Measurements from ENCODE around the gene LRRC23. TPM values are rescaled to one million over a fixed set of nuclear protein-coding genes. Genes with fewer than 3 reads are reported as not detected.

LRRC23 gene
- total RNA-seq, 1 donor from 2014 or later: 12.5 TPM

- H3K4me3 ChIP-seq (ENCODE audit: low read length in 3 of 3): no peak overlapping the region
- H3K27me3 ChIP-seq (ENCODE audit: control insufficient read depth in 3 of 3, insufficient read depth in 3 of 3, low read length in 3 of 3): no peaks in the 10 kb centered on the region
- H3K9me3 ChIP-seq (ENCODE audit: control insufficient read depth in 3 of 3, low read length in 3 of 3): no peaks in the 10 kb centered on the region
- H3K9ac ChIP-seq (ENCODE audit: low read depth in 1 of 3, low read length in 3 of 3): no peak overlapping the region
- peaks cover 41 to 68% (median 42%) of the 10 kb centered on the region in 3 donors for H3K4me1 ChIP-seq (ENCODE audit: control insufficient read depth in 3 of 3, insufficient read depth in 3 of 3, low read length in 3 of 3)
- no peak overlapping the region for H3K27ac ChIP-seq (ENCODE audit: low read depth, low read length)
- peaks cover 11 to 27% (median 21%) of the 10 kb centered on the region in 3 donors for H3K36me3 ChIP-seq (ENCODE audit: control insufficient read depth in 3 of 3, insufficient read depth in 3 of 3, low read length in 3 of 3)
Measured at GRCh38 chr12:6941782-6942181, 37.2 kb downstream of the LRRC23 start.

GRCh38 chr12:6942331-6942665 is 37.7 kb downstream of the LRRC23 start:
- Histone ChIP-seq H3K9ac (ENCODE audit: low read depth in 1 of 3, low read length in 3 of 3) (peak overlapping the region in 1 of 3 donors; percentile 30), H3K9me3 (ENCODE audit: control insufficient read depth in 3 of 3, low read length in 3 of 3) (no peaks in the 10 kb centered on the region), H3K4me3 (ENCODE audit: low read length in 3 of 3) (no peak overlapping the region), H3K36me3 (ENCODE audit: control insufficient read depth in 3 of 3, insufficient read depth in 3 of 3, low read length in 3 of 3) (peaks cover 14 to 31% (median 24%) of the 10 kb centered on the region in 3 donors), H3K4me1 (ENCODE audit: control insufficient read depth in 3 of 3, insufficient read depth in 3 of 3, low read length in 3 of 3) (peaks cover 38 to 66% (median 42%) of the 10 kb centered on the region in 3 donors), H3K27ac (ENCODE audit: low read depth, low read length) (peak overlapping the region; percentile 98), H3K27me3 (ENCODE audit: control insufficient read depth in 3 of 3, insufficient read depth in 3 of 3, low read length in 3 of 3) (no peaks in the 10 kb centered on the region)

- peak overlapping the region; percentile 98 to 100 (median 99) for H3K9ac ChIP-seq (ENCODE audit: low read depth in 1 of 3, low read length in 3 of 3)
- H3K4me1 ChIP-seq (ENCODE audit: control insufficient read depth in 3 of 3, insufficient read depth in 3 of 3, low read length in 3 of 3): peaks cover 35 to 59% (median 39%) of the 10 kb centered on the region in 3 donors
- peak overlapping the region; percentile 98 for H3K27ac ChIP-seq (ENCODE audit: low read depth, low read length)
- H3K36me3 ChIP-seq (ENCODE audit: control insufficient read depth in 3 of 3, insufficient read depth in 3 of 3, low read length in 3 of 3): peaks cover 14 to 35% (median 25%) of the 10 kb centered on the region in 3 donors
- peak overlapping the region; percentile 92 to 100 (median 96) for H3K4me3 ChIP-seq (ENCODE audit: low read length in 3 of 3)
- H3K27me3 ChIP-seq (ENCODE audit: control insufficient read depth in 3 of 3, insufficient read depth in 3 of 3, low read length in 3 of 3): no peaks in the 10 kb centered on the region
- H3K9me3 ChIP-seq (ENCODE audit: control insufficient read depth in 3 of 3, low read length in 3 of 3): no peaks in the 10 kb centered on the region
Measured at GRCh38 chr12:6943389-6943721, 38.7 kb downstream of the LRRC23 start.

GRCh38 chr12:6943722-6944380 is 39.2 kb downstream of the LRRC23 start, which contains the start of the genes C12orf57 and RNU7-1:
TSS of gene C12orf57 (plus strand) at chr12:6944022. CDS start at chr12:6944122, 100 bp downstream.
TSS of gene RNU7-1 (plus strand) at chr12:6943816.
- peaks cover 30 to 54% (median 34%) of the 10 kb centered on the region in 3 donors for H3K4me1 ChIP-seq (ENCODE audit: control insufficient read depth in 3 of 3, insufficient read depth in 3 of 3, low read length in 3 of 3)
- H3K36me3 ChIP-seq (ENCODE audit: control insufficient read depth in 3 of 3, insufficient read depth in 3 of 3, low read length in 3 of 3): peaks cover 14 to 34% (median 25%) of the 10 kb centered on the region in 3 donors
- no peaks in the 10 kb centered on the region for H3K9me3 ChIP-seq (ENCODE audit: control insufficient read depth in 3 of 3, low read length in 3 of 3)
- H3K4me3 ChIP-seq (ENCODE audit: low read length in 3 of 3): peak within 1 kb of the TSS; percentile 92 to 100 (median 96)
- peak within 1 kb of the TSS; percentile 98 to 100 (median 99) for H3K9ac ChIP-seq (ENCODE audit: low read depth in 1 of 3, low read length in 3 of 3)
- no peaks in the 10 kb centered on the region for H3K27me3 ChIP-seq (ENCODE audit: control insufficient read depth in 3 of 3, insufficient read depth in 3 of 3, low read length in 3 of 3)
- H3K27ac ChIP-seq (ENCODE audit: low read depth, low read length): peak within 1 kb of the TSS; percentile 98

GRCh38 chr12:6944381-6945186 is 40.0 kb downstream of the LRRC23 start:
- peak overlapping the region; percentile 98 for H3K27ac ChIP-seq (ENCODE audit: low read depth, low read length)
- peaks cover 28 to 52% (median 30%) of the 10 kb centered on the region in 3 donors for H3K4me1 ChIP-seq (ENCODE audit: control insufficient read depth in 3 of 3, insufficient read depth in 3 of 3, low read length in 3 of 3)
- H3K9ac ChIP-seq (ENCODE audit: low read depth in 1 of 3, low read length in 3 of 3): peak overlapping the region; percentile 98 to 100 (median 99)
- H3K9me3 ChIP-seq (ENCODE audit: control insufficient read depth in 3 of 3, low read length in 3 of 3): no peaks in the 10 kb centered on the region
- H3K27me3 ChIP-seq (ENCODE audit: control insufficient read depth in 3 of 3, insufficient read depth in 3 of 3, low read length in 3 of 3): no peaks in the 10 kb centered on the region
- H3K4me3 ChIP-seq (ENCODE audit: low read length in 3 of 3): peak overlapping the region; percentile 92 to 100 (median 96)
- H3K36me3 ChIP-seq (ENCODE audit: control insufficient read depth in 3 of 3, insufficient read depth in 3 of 3, low read length in 3 of 3): peaks cover 14 to 30% (median 22%) of the 10 kb centered on the region in 3 donors

- Histone ChIP-seq H3K27me3 (ENCODE audit: control insufficient read depth in 3 of 3, insufficient read depth in 3 of 3, low read length in 3 of 3) (no peaks in the 10 kb centered on the region), H3K9ac (ENCODE audit: low read depth in 1 of 3, low read length in 3 of 3) (peak overlapping the region in 2 of 3 donors; percentile 98 to 100), H3K27ac (ENCODE audit: low read depth, low read length) (no peak overlapping the region), H3K4me3 (ENCODE audit: low read length in 3 of 3) (peak overlapping the region in 1 of 3 donors; percentile 100), H3K36me3 (ENCODE audit: control insufficient read depth in 3 of 3, insufficient read depth in 3 of 3, low read length in 3 of 3) (peaks cover 14 to 27% (median 22%) of the 10 kb centered on the region in 3 donors), H3K9me3 (ENCODE audit: control insufficient read depth in 3 of 3, low read length in 3 of 3) (no peaks in the 10 kb centered on the region), H3K4me1 (ENCODE audit: control insufficient read depth in 3 of 3, insufficient read depth in 3 of 3, low read length in 3 of 3) (peaks cover 28 to 55% (median 30%) of the 10 kb centered on the region in 3 donors)
Measured at GRCh38 chr12:6945613-6946012, 41.0 kb downstream of the LRRC23 start.

- Histone ChIP-seq H3K36me3 (ENCODE audit: control insufficient read depth in 3 of 3, insufficient read depth in 3 of 3, low read length in 3 of 3) (peaks cover 14 to 21% (median 19%) of the 10 kb centered on the region in 3 donors), H3K4me3 (ENCODE audit: low read length in 3 of 3) (peak overlapping the region in 1 of 3 donors; percentile 23), H3K9ac (ENCODE audit: low read depth in 1 of 3, low read length in 3 of 3) (peak overlapping the region in 1 of 3 donors; percentile 33), H3K4me1 (ENCODE audit: control insufficient read depth in 3 of 3, insufficient read depth in 3 of 3, low read length in 3 of 3) (peaks cover 28 to 53% (median 30%) of the 10 kb centered on the region in 3 donors), H3K9me3 (ENCODE audit: control insufficient read depth in 3 of 3, low read length in 3 of 3) (no peaks in the 10 kb centered on the region), H3K27ac (ENCODE audit: low read depth, low read length) (no peak overlapping the region), H3K27me3 (ENCODE audit: control insufficient read depth in 3 of 3, insufficient read depth in 3 of 3, low read length in 3 of 3) (no peaks in the 10 kb centered on the region)
Measured at GRCh38 chr12:6946033-6946919, 41.7 kb downstream of the LRRC23 start.

GRCh38 chr12:6946920-6947374 is 42.3 kb downstream of the LRRC23 start:
- Histone ChIP-seq H3K4me3 (ENCODE audit: low read length in 3 of 3) (peak overlapping the region in 1 of 3 donors; percentile 23), H3K27ac (ENCODE audit: low read depth, low read length) (no peak overlapping the region), H3K4me1 (ENCODE audit: control insufficient read depth in 3 of 3, insufficient read depth in 3 of 3, low read length in 3 of 3) (peaks cover 28 to 48% (median 30%) of the 10 kb centered on the region in 3 donors), H3K36me3 (ENCODE audit: control insufficient read depth in 3 of 3, insufficient read depth in 3 of 3, low read length in 3 of 3) (peaks cover 14 to 18% (median 15%) of the 10 kb centered on the region in 3 donors), H3K9me3 (ENCODE audit: control insufficient read depth in 3 of 3, low read length in 3 of 3) (no peaks in the 10 kb centered on the region), H3K27me3 (ENCODE audit: control insufficient read depth in 3 of 3, insufficient read depth in 3 of 3, low read length in 3 of 3) (no peaks in the 10 kb centered on the region), H3K9ac (ENCODE audit: low read depth in 1 of 3, low read length in 3 of 3) (peak overlapping the region in 1 of 3 donors; percentile 33)

GRCh38 chr12:6947615-6948014 is 43.0 kb downstream of the LRRC23 start:
- Histone ChIP-seq H3K4me3 (ENCODE audit: low read length in 3 of 3) (no peak overlapping the region), H3K36me3 (ENCODE audit: control insufficient read depth in 3 of 3, insufficient read depth in 3 of 3, low read length in 3 of 3) (peaks cover 14 to 18% (median 15%) of the 10 kb centered on the region in 3 donors), H3K9me3 (ENCODE audit: control insufficient read depth in 3 of 3, low read length in 3 of 3) (no peaks in the 10 kb centered on the region), H3K27me3 (ENCODE audit: control insufficient read depth in 3 of 3, insufficient read depth in 3 of 3, low read length in 3 of 3) (no peaks in the 10 kb centered on the region), H3K27ac (ENCODE audit: low read depth, low read length) (no peak overlapping the region), H3K9ac (ENCODE audit: low read depth in 1 of 3, low read length in 3 of 3) (no peak overlapping the region), H3K4me1 (ENCODE audit: control insufficient read depth in 3 of 3, insufficient read depth in 3 of 3, low read length in 3 of 3) (peaks cover 25 to 45% (median 30%) of the 10 kb centered on the region in 3 donors)
